K562 (cell line): Measurements from ENCODE around the gene ZFAND2A. TPM values are rescaled to one million over a fixed set of nuclear protein-coding genes. Genes with fewer than 3 reads are reported as not detected.

Experiments
- ATAC-seq: fragments of 200-7000 bp; cut with Tn5 transposase; 3 replicates; pipeline ENCODE4 v1.9.1; 2020; ENCODE audit warnings: moderate library complexity
- BruUV-seq: library from RNA; stranded (reverse); fragments of 400-500 nt; replicated peaks from 2 replicates; lab custom pipeline; 2021; lab: Mats Ljungman, UMichigan
- CTCF ChIA-PET: fragments of 300-600 bp; formaldehyde crosslinking; extraction: SDS; loops from one replicate; lab custom pipeline; 2021; ENCODE audit warnings: low intra/inter-chr PET ratio; lab: Yijun Ruan, JAX
- POLR2A ChIA-PET: fragments of 300-600, 350-650 bp; sonication (Branson Sonifier 250); formaldehyde crosslinking; extraction: SDS; loops from one replicate; lab custom pipeline; 2021; ENCODE audit warnings: antibody characterized with exemption, inconsistent platforms; lab: Yijun Ruan, JAX
- DNase-seq, 4 experiments: peaks; one replicate each; pipeline versions ENCODE4 v3.0.0 to v3.0.0-alpha.2; 2011 to 2018; ENCODE audit warnings: low spot score in 3 of 4, mixed read lengths in 3 of 4; ENCODE audit errors: extremely low read depth in 1 of 4
- FAIRE-seq: peaks from 2 replicates; lab custom pipeline; 2011; peaks lifted over from hg19 to GRCh38; lab: Jason Lieb, UNC
- H2AFZ ChIP-seq: 2 replicates; pipeline ENCODE4 v1.6.0; 2011; ENCODE audit warnings: low read depth, low read length, control low read depth, inconsistent platforms
- H3K27ac ChIP-seq: fragments of 200-600 bp; 3 replicates; pipeline ENCODE4 v1.8.0; 2011; ENCODE audit warnings: low read depth, mild to moderate bottlenecking, control low read depth, inconsistent platforms, low read length, moderate library complexity, mixed read lengths; ENCODE audit errors: extremely low read depth
- H3K27me3 ChIP-seq, 2 experiments: fragments of 300-600 bp in 1 of 2; 2 replicates in 1 of 2; 3 replicates in 1 of 2; pipeline versions ENCODE4 v1.6.0 to v1.8.0; 2011; ENCODE audit warnings: inconsistent platforms in 2 of 2, low read length in 2 of 2, mild to moderate bottlenecking in 1 of 2, mixed read lengths in 1 of 2, moderate library complexity in 1 of 2; ENCODE audit not compliant: control insufficient read depth in 2 of 2, insufficient read depth in 2 of 2
- H3K36me3 ChIP-seq: fragments of 300-600 bp; 3 replicates; pipeline ENCODE4 v1.8.0; 2011; ENCODE audit warnings: mild to moderate bottlenecking, low read length, inconsistent platforms; ENCODE audit not compliant: control insufficient read depth, insufficient read depth
- H3K4me1 ChIP-seq, 2 experiments: fragments of 200-600 bp in 1 of 2; replicated peaks in 1 of 2; 2 replicates in 1 of 2; 3 replicates in 1 of 2; pipeline versions ENCODE4 v1.5.1 to v1.8.0; 2011; ENCODE audit warnings: inconsistent platforms in 2 of 2, low read length in 2 of 2, mild to moderate bottlenecking in 1 of 2, mixed read lengths in 1 of 2, moderate library complexity in 1 of 2; ENCODE audit not compliant: control insufficient read depth in 2 of 2, insufficient read depth in 2 of 2
- H3K4me2 ChIP-seq: 2 replicates; pipeline ENCODE4 v1.6.1; 2011; ENCODE audit warnings: low read length, control low read depth, inconsistent platforms, mixed read lengths; ENCODE audit not compliant: insufficient read depth
- H3K4me3 ChIP-seq: fragments of 200-600 bp; sonication (generic), shearing (Covaris generic); 2 replicates; pipeline ENCODE4 v1.5.1; 2016; ENCODE audit warnings: control low read depth, inconsistent platforms
- H3K79me2 ChIP-seq: fragments of 200-600 bp; 3 replicates; pipeline ENCODE4 v1.8.0; 2011; ENCODE audit warnings: low read length, inconsistent platforms; ENCODE audit not compliant: control insufficient read depth, insufficient read depth
- H3K9ac ChIP-seq, 2 experiments: 2 replicates each; pipeline versions ENCODE4 v1.6.0 to v1.6.1; 2011; ENCODE audit warnings: low read depth in 2 of 2, low read length in 2 of 2, control low read depth in 1 of 2, inconsistent platforms in 1 of 2, mild to moderate bottlenecking in 1 of 2, mixed read lengths in 1 of 2; ENCODE audit not compliant: insufficient read depth in 1 of 2
- H3K9me1 ChIP-seq: one replicate; pipeline ENCODE4 v1.6.0; 2011; ENCODE audit warnings: inconsistent platforms, mild to moderate bottlenecking, low read length, moderate library complexity; ENCODE audit not compliant: control insufficient read depth, insufficient read depth
- H3K9me3 ChIP-seq: replicated peaks from 2 replicates; pipeline ENCODE4 v1.5.1; 2011; ENCODE audit warnings: low read depth, low read length, inconsistent platforms; ENCODE audit not compliant: control insufficient read depth, insufficient read depth
- H4K20me1 ChIP-seq: replicated peaks from 2 replicates; pipeline ENCODE4 v1.6.1; 2011; ENCODE audit warnings: low read length, inconsistent platforms, mixed read lengths; ENCODE audit not compliant: control insufficient read depth, insufficient read depth
- EGR1 ChIP-seq: fragments of 450-650 bp; conservative IDR thresholded peaks from 2 replicates; pipeline ENCODE4 v1.6.1; 2017; ENCODE audit warnings: mild to moderate bottlenecking
- FOXM1 ChIP-seq, 2 experiments: fragments of 450-650 bp in 1 of 2; sonication (generic) in 1 of 2; formaldehyde crosslinking in 1 of 2; IDR thresholded peaks; 2 replicates each; pipeline versions ENCODE4 v1.6.1 to v1.9.0; 2017 to 2022; ENCODE audit warnings: low read depth in 2 of 2, mild to moderate bottlenecking in 2 of 2, missing genetic modification reagents in 1 of 2, moderate library complexity in 1 of 2
- HMGXB4 ChIP-seq: sonication (generic); formaldehyde crosslinking; IDR thresholded peaks from 2 replicates; pipeline ENCODE4 v1.8.1; 2023; ENCODE audit warnings: mild to moderate bottlenecking, missing genetic modification reagents
- IRF1 ChIP-seq: sonication (generic); formaldehyde crosslinking; IDR thresholded peaks from 2 replicates; pipeline ENCODE4 v1.8.0; 2022; ENCODE audit warnings: missing genetic modification reagents, mild to moderate bottlenecking, borderline replicate concordance
- JUNB ChIP-seq: fragments of 450-650 bp; formaldehyde crosslinking; conservative IDR thresholded peaks from 2 replicates; pipeline ENCODE4 v1.4.0; 2020; ENCODE audit warnings: mild to moderate bottlenecking
- SOX6 ChIP-seq: fragments of 450-650 bp; IDR thresholded peaks from 2 replicates; pipeline ENCODE4 v1.6.1; 2014; ENCODE audit warnings: mild to moderate bottlenecking
- ZNF232 ChIP-seq: sonication (generic); formaldehyde crosslinking; IDR thresholded peaks from 2 replicates; pipeline ENCODE4 v1.8.0; 2022; ENCODE audit warnings: mild to moderate bottlenecking, missing genetic modification reagents
- ZNF592 ChIP-seq: fragments of 450-650 bp; IDR thresholded peaks from 2 replicates; pipeline ENCODE4 v1.6.1; 2017; ENCODE audit warnings: antibody characterized with exemption, mild to moderate bottlenecking
- ZNF76 ChIP-seq: fragments of 250-450 bp; sonication (Bioruptor Pico); IDR thresholded peaks from 2 replicates; pipeline ENCODE4 v1.4.0; 2020; ENCODE audit warnings: mild to moderate bottlenecking, moderate library complexity, borderline replicate concordance
- WGBS: fragments of 100-300 bp; shearing (Covaris generic); methylation state at CpG from one replicate; pipeline ENCODE4 v1.1.6; 2016; ENCODE audit warnings: low coverage, mixed read lengths; ENCODE audit not compliant: insufficient coverage; ENCODE audit errors: missing lambda C conversion rate; 5-methylcytosine and 5-hydroxymethylcytosine counted together
- in situ Hi-C: fragments of 300-500 bp; cut with MboI; formaldehyde crosslinking; loops from 4 replicates; pipeline ENCODE4 v1.15.0; 2018; ENCODE audit warnings: inconsistent platforms, mixed read lengths
- intact Hi-C: fragments of 100-400 bp; cut with micrococcal nuclease; formaldehyde crosslinking; loops from 2 replicates; pipeline ENCODE4 v1.14.2; 2022
- polyA plus RNA-seq, 8 experiments: library from polyadenylated mRNA; depleted of rRNA in 4 of 8; stranded (reverse) in 5 of 8; unstranded in 3 of 8; fragments of >200 nt; fragmentation: Nextera tagmentation in 2 of 8; fragmentation: Illumina TruSeq in 1 of 8; extraction: Ambion mirVana in 2 of 8; extraction: Trizol in 1 of 8; gene quantifications; 2 replicates each; pipeline versions ENCODE4 v1.2.1 to v1.2.3, GENCODE V29; 2011 to 2014; ENCODE audit warnings: inconsistent platforms in 1 of 8, missing spikeins in 1 of 8
- total RNA-seq, 7 experiments: library from RNA; depleted of rRNA in 6 of 7; stranded (reverse); fragments of >200 nt in 6 of 7; fragmentation: Illumina TruSeq in 2 of 7; extraction: Trizol in 2 of 7; gene quantifications; 2 replicates each; pipeline versions ENCODE4 v1.2.1 to v1.2.3, GENCODE V29; 2011 to 2021; ENCODE audit warnings: low replicate concordance in 1 of 7

ZFAND2A gene
- total and polyA plus RNA-seq, 9 of the 15 experiments (the other 6 are each of a cell fraction or from before 2014, with no cell fraction given): 16.8 to 56.8 (median 26.1) TPM

- no peak for TF ChIP-seq HMGXB4 (CRISPR knock-in tag)
- TF ChIP-seq JUNB (CRISPR knock-in tag): no peak
- no peak for TF ChIP-seq SOX6
- no peak for TF ChIP-seq IRF1
- TF ChIP-seq FOXM1 (IDR thresholded peaks at IDR 0.05; ENCODE audit: low read depth): 0 out of 2 replicates have a peak, but pooled peaks have one; percentile 30
- no peak for TF ChIP-seq FOXM1 (CRISPR knock-in tag; IDR thresholded peaks at IDR 0.05; ENCODE audit: low read depth)
- TF ChIP-seq ZNF76 (CRISPR knock-in tag): no peak
These were observed 32.2 kb upstream of the ZFAND2A start (continued) for GRCh38 chr7:1192171-1192676.

GRCh38 chr7:1189986-1190772 is 30.2 kb upstream of the ZFAND2A start:
- Histone ChIP-seq H4K20me1 (0 out of 2 replicates have a peak, but pooled peaks cover 5% of the 10 kb centered on the region), H3K9ac (no peak overlapping the region), H3K27me3 (peaks cover 58 to 85% of the 10 kb centered on the region in 2 experiments), H3K36me3 (no peaks in the 10 kb centered on the region), H3K27ac (no peak overlapping the region), H3K9me1 (no peaks in the 10 kb centered on the region), H3K79me2 (no peaks in the 10 kb centered on the region), H3K9me3 (no peaks in the 10 kb centered on the region), H2AFZ (no peak overlapping the region), H3K4me1 (peaks cover 0 to 16% of the 10 kb centered on the region in 2 experiments; a peak in 2 of 5 replicates), H3K4me2 (no peak overlapping the region), H3K4me3 (no peak overlapping the region)
- DNase-seq (no peak), FAIRE-seq (no peak), ATAC-seq (no peak)
- in situ Hi-C loops (no loop called here), intact Hi-C loops (no loop called here)
- POLR2A ChIA-PET: no interaction called here
- TF ChIP-seq ZNF232 (CRISPR knock-in tag) (peak; percentile 95), EGR1 (0 out of 2 replicates have a peak, but pooled peaks have one; percentile 34), ZNF592 (no peak)
- WGBS: 2% methylated on average over 10 of the region's 10 CpGs
- BruUV-seq: no TSS peak
- CTCF ChIA-PET: no interaction called here
